Measurements from ENCODE around the gene LRRIQ4. TPM values are rescaled to one million over a fixed set of nuclear protein-coding genes. Genes with fewer than 3 reads are reported as not detected.

LRRIQ4 gene
- total RNA-seq, 1 donor from 2014 or later, result 0.38 TPM

DNA sequence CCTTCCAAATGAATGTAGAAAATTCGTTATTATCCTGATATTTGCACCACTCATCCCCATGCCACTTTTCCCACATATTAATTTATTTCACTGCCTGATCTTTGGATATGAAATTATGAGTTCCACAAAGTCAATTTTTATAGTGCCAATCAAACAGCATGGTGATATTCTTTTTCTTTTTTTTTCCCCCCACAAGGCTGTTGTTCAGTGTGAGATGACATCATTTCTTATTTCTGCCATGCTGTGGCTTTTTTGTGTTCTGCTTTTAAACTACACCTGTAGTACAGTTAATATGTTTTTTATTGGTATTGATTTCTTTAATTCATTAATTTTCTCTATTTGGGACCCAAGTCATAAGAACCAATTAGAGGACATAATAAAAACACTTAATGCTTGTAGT lies 24.9 kb upstream of the LRRIQ4 start:
- Mint-ChIP-seq H3K36me3 (ENCODE audit: low read depth, unreplicated experiment) (peaks cover 4% of the 10 kb centered on the region), H3K27me3 (ENCODE audit: unreplicated experiment) (no peaks in the 10 kb centered on the region), H3K9me3 (ENCODE audit: unreplicated experiment) (no peaks in the 10 kb centered on the region)

DNA sequence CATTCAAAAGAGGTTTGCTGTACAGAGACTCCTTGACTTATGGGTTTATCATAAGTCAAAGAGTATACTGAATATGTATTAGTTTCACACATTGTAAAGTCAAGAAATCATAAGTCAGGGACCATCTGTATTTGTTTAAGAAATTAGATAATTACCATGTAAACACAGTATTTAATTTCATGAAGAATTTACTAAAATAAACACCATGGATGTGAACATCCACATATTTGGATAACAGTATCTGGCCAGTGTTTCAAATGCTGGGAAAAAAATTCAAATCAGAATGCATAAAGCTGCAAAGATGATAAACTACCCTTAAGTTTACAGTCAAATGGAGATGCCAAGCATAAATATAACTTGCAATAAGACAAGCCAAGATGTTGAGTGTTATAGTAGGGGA lies 22.5 kb upstream of the LRRIQ4 start:
- DNase-seq (ENCODE audit: low spot score), result no peak
- H3K36me3 Mint-ChIP-seq (ENCODE audit: low read depth, unreplicated experiment), result peaks cover 4% of the 10 kb centered on the region
- no peak for TF ChIP-seq CTCF (IDR thresholded peaks at IDR 0.05; ENCODE audit: unreplicated experiment)
- H3K4me1 Mint-ChIP-seq (ENCODE audit: unreplicated experiment), result no peaks in the 10 kb centered on the region
- no peak overlapping the region for H3K27ac Mint-ChIP-seq (ENCODE audit: unreplicated experiment)
- no peak overlapping the region for H3K4me3 Mint-ChIP-seq (ENCODE audit: unreplicated experiment)
- H3K9me3 Mint-ChIP-seq (ENCODE audit: unreplicated experiment), result no peaks in the 10 kb centered on the region
- H3K27me3 Mint-ChIP-seq (ENCODE audit: unreplicated experiment), result no peaks in the 10 kb centered on the region

More for the DNA sequence above, 24.9 kb upstream of the LRRIQ4 start:
- no peak for TF ChIP-seq CTCF (IDR thresholded peaks at IDR 0.05; ENCODE audit: unreplicated experiment)
- Mint-ChIP-seq H3K27ac (ENCODE audit: unreplicated experiment) (no peak overlapping the region), H3K4me1 (ENCODE audit: unreplicated experiment) (no peaks in the 10 kb centered on the region), H3K4me3 (ENCODE audit: unreplicated experiment) (no peak overlapping the region)
- no peak for DNase-seq (ENCODE audit: low spot score)

GRCh38 chr3:169790687-169791429 lies 21.8 kb upstream of the LRRIQ4 start:
- no peak for DNase-seq (ENCODE audit: low spot score)
- no peaks in the 10 kb centered on the region for H3K27me3 Mint-ChIP-seq (ENCODE audit: unreplicated experiment)
- no peaks in the 10 kb centered on the region for H3K4me1 Mint-ChIP-seq (ENCODE audit: unreplicated experiment)
- H3K36me3 Mint-ChIP-seq (ENCODE audit: low read depth, unreplicated experiment), result peaks cover 4% of the 10 kb centered on the region
- H3K9me3 Mint-ChIP-seq (ENCODE audit: unreplicated experiment), result no peaks in the 10 kb centered on the region
- H3K27ac Mint-ChIP-seq (ENCODE audit: unreplicated experiment), result no peak overlapping the region
- no peak for TF ChIP-seq CTCF (IDR thresholded peaks at IDR 0.05; ENCODE audit: unreplicated experiment)
- H3K4me3 Mint-ChIP-seq (ENCODE audit: unreplicated experiment), result no peak overlapping the region

GRCh38 chr3:169792359-169792758 lies 20.3 kb upstream of the LRRIQ4 start:
- Mint-ChIP-seq H3K36me3 (ENCODE audit: low read depth, unreplicated experiment) (peaks cover 4% of the 10 kb centered on the region), H3K9me3 (ENCODE audit: unreplicated experiment) (no peaks in the 10 kb centered on the region), H3K27me3 (ENCODE audit: unreplicated experiment) (no peaks in the 10 kb centered on the region), H3K27ac (ENCODE audit: unreplicated experiment) (no peak overlapping the region), H3K4me1 (ENCODE audit: unreplicated experiment) (no peaks in the 10 kb centered on the region), H3K4me3 (ENCODE audit: unreplicated experiment) (no peak overlapping the region)
- no peak for TF ChIP-seq CTCF (IDR thresholded peaks at IDR 0.05; ENCODE audit: unreplicated experiment)
- DNase-seq (ENCODE audit: low spot score), result no peak

DNA sequence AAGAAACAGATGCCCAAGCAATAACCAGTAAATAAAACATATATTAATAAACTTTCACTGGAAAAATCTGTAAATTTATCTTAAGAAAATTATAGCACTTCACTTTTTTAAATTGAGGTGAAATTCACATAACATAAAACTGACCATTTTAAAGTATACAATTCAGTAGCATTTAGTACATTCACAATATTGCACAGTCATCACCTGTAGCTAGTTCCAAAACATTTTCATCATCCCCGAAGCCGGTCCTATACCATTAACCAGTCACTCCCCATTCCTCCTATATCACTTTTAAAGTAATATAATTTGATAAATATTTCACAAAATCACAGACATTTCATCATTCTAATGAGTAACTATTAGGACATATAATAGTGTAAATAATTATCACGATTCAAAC lies 8.0 kb upstream of the LRRIQ4 start:
- H3K27ac Mint-ChIP-seq (ENCODE audit: unreplicated experiment), result no peak overlapping the region
- DNase-seq (ENCODE audit: low spot score), result no peak
- TF ChIP-seq CTCF (IDR thresholded peaks at IDR 0.05; ENCODE audit: unreplicated experiment), result no peak
- no peak overlapping the region for H3K4me3 Mint-ChIP-seq (ENCODE audit: unreplicated experiment)
- H3K9me3 Mint-ChIP-seq (ENCODE audit: unreplicated experiment), result no peaks in the 10 kb centered on the region
- no peaks in the 10 kb centered on the region for H3K27me3 Mint-ChIP-seq (ENCODE audit: unreplicated experiment)
- peaks cover 3% of the 10 kb centered on the region for H3K4me1 Mint-ChIP-seq (ENCODE audit: unreplicated experiment)
- peaks cover 9% of the 10 kb centered on the region for H3K36me3 Mint-ChIP-seq (ENCODE audit: low read depth, unreplicated experiment)

Data from endothelial cell (in vitro differentiated cells).